Gastroesophageal sphincter (tissue), 4 donors: Measurements from ENCODE around the gene YPEL1. TPM values are rescaled to one million over a fixed set of nuclear protein-coding genes. Genes with fewer than 3 reads are reported as not detected.

Source experiments
- ATAC-seq: fragments of 150-250 bp; one replicate; pipeline ENCODE4 v1.9.1; 2016; ENCODE audit warnings: mild to moderate bottlenecking, moderate library complexity
- H3K27ac ChIP-seq, 4 donors: fragments of 200-600 bp; sonication (generic) in 3 of 4; 1 replicate in 3 of 4; 2 replicates in 1 of 4; pipeline ENCODE4 v1.5.1; 2016 to 2019
- H3K27me3 ChIP-seq: fragments of 200-600 bp; sonication (generic); one replicate; pipeline ENCODE4 v1.5.1; 2019
- H3K36me3 ChIP-seq, 2 donors: fragments of 200-600 bp; sonication (generic); one replicate each; pipeline ENCODE4 v1.5.1; 2019; ENCODE audit warnings: control low read depth in 1 of 2
- H3K4me1 ChIP-seq, 3 donors: fragments of 200-600 bp; sonication (generic); 1 replicate in 2 of 3; 2 replicates in 1 of 3; pipeline ENCODE4 v1.5.1; 2016 to 2019; ENCODE audit warnings: control low read depth in 2 of 3
- H3K4me3 ChIP-seq, 2 donors: fragments of 200-600 bp; sonication (generic); one replicate each; pipeline ENCODE4 v1.5.1; 2019; ENCODE audit warnings: mild to moderate bottlenecking in 1 of 2, moderate library complexity in 1 of 2
- H3K9me3 ChIP-seq, 3 donors: fragments of 200-600 bp; sonication (generic); one replicate each; pipeline ENCODE4 v1.5.1; 2017 to 2019; ENCODE audit warnings: control low read depth in 2 of 3
- EP300 ChIP-seq: sonication (generic); formaldehyde crosslinking; IDR thresholded peaks from one replicate; pipeline ENCODE4 v1.6.1; 2017; ENCODE audit warnings: antibody characterized with exemption, mild to moderate bottlenecking
- POLR2A ChIP-seq, 2 donors: fragments of 450-650 bp; IDR thresholded peaks; one replicate each; pipeline ENCODE4 v1.6.1; 2017; ENCODE audit warnings: antibody characterized with exemption in 2 of 2, mild to moderate bottlenecking in 2 of 2, moderate library complexity in 1 of 2
- POLR2AphosphoS5 ChIP-seq: sonication (generic); formaldehyde crosslinking; IDR thresholded peaks from one replicate; pipeline ENCODE4 v1.6.1; 2017; ENCODE audit warnings: antibody characterized with exemption
- WGBS, 2 donors: methylation state at CpG; one replicate each; pipeline ENCODE4 v1.1.5; 2018; ENCODE audit warnings: low coverage in 1 of 2; 5-methylcytosine and 5-hydroxymethylcytosine counted together
- total RNA-seq, 4 donors: library from RNA; depleted of rRNA; stranded (reverse); fragments of >200 nt; gene quantifications; one replicate each; pipeline ENCODE4 v1.1.0, GENCODE V29; 2016
- TF ChIP-seq, protein P1 (sequence below), 4 experiments: fragments of 200-600 bp in 2 of 4; fragments of 450-650 bp in 2 of 4; sonication (generic) in 1 of 4; IDR thresholded peaks; one replicate each; pipeline ENCODE4 v1.5.1; 2017 to 2019; ENCODE audit warnings: antibody characterized with exemption in 4 of 4, mild to moderate bottlenecking in 2 of 4, moderate library complexity in 2 of 4

The YPEL1 gene
- total RNA-seq, 4 donors from 2014 or later: 11.6 to 23.1 (median 15.8) TPM

GRCh38 chr22:21759646-21760376 is 24.2 kb upstream of the YPEL1 start:
- Histone ChIP-seq H3K4me3 (no peak overlapping the region), H3K36me3 (peaks cover 0 to 70% of the 10 kb centered on the region in 2 donors), H3K27me3 (no peaks in the 10 kb centered on the region), H3K27ac (no peak overlapping the region), H3K9me3 (no peaks in the 10 kb centered on the region), H3K4me1 (peaks cover 0 to 51% (median 8%) of the 10 kb centered on the region in 3 donors)
- no peak for ATAC-seq
- 72 to 81% methylated on average over 5 to 6 of the region's 8 CpGs for WGBS, 2 donors
- no peak for TF ChIP-seq POLR2AphosphoS5
- TF ChIP-seq EP300: no peak
- no peak for TF ChIP-seq POLR2A (IDR thresholded peaks at IDR 0.05)
- TF ChIP-seq, protein P1, sequence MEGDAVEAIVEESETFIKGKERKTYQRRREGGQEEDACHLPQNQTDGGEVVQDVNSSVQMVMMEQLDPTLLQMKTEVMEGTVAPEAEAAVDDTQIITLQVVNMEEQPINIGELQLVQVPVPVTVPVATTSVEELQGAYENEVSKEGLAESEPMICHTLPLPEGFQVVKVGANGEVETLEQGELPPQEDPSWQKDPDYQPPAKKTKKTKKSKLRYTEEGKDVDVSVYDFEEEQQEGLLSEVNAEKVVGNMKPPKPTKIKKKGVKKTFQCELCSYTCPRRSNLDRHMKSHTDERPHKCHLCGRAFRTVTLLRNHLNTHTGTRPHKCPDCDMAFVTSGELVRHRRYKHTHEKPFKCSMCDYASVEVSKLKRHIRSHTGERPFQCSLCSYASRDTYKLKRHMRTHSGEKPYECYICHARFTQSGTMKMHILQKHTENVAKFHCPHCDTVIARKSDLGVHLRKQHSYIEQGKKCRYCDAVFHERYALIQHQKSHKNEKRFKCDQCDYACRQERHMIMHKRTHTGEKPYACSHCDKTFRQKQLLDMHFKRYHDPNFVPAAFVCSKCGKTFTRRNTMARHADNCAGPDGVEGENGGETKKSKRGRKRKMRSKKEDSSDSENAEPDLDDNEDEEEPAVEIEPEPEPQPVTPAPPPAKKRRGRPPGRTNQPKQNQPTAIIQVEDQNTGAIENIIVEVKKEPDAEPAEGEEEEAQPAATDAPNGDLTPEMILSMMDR (IDR thresholded peaks at IDR 0.05): no peak

DNA sequence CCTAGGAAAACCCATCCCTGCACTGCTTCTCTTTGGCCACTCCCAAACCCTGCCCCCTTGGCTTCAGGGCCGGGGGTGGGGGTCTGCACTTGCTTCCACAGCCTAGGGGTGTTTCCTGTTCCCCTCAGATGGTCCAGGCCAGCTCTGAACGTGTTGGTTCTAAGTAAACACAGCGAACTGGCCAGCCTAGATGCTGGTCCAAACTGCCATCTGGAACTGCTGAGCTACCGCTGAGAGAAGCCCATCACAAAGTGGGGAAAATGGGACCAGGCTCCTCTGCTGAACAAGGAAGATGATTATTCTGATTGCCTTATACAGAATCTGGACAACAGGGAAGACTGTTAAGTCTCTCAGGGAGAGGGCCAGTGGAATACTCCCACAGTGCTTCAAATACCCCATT is 23.5 kb upstream of the YPEL1 start:
- WGBS, 2 donors: no CpG with 5 or more reads among the region's 4 CpGs
- Histone ChIP-seq H3K27ac (no peak overlapping the region), H3K4me1 (peaks cover 0 to 52% (median 15%) of the 10 kb centered on the region in 3 donors), H3K36me3 (peaks cover 0 to 63% of the 10 kb centered on the region in 2 donors), H3K9me3 (no peaks in the 10 kb centered on the region), H3K27me3 (no peaks in the 10 kb centered on the region), H3K4me3 (no peak overlapping the region)
- no peak for ATAC-seq
- TF ChIP-seq EP300 (no peak), POLR2A (IDR thresholded peaks at IDR 0.05) (no peak), POLR2AphosphoS5 (no peak)

- TF ChIP-seq, protein P1 (IDR thresholded peaks at IDR 0.05): no peak
- TF ChIP-seq POLR2A (IDR thresholded peaks at IDR 0.05): no peak
- WGBS, 2 donors: 91 to 93% methylated on average over 12 to 18 of the region's 21 CpGs
- H3K4me3 ChIP-seq: no peak overlapping the region
- H3K36me3 ChIP-seq: peaks cover 0 to 56% of the 10 kb centered on the region in 2 donors
- H3K27me3 ChIP-seq: no peaks in the 10 kb centered on the region
- H3K27ac ChIP-seq: no peak overlapping the region
- H3K4me1 ChIP-seq: peaks cover 0 to 52% (median 16%) of the 10 kb centered on the region in 3 donors
- ATAC-seq: no peak
- H3K9me3 ChIP-seq: no peaks in the 10 kb centered on the region
Measured at GRCh38 chr22:21758091-21758864, 22.7 kb upstream of the YPEL1 start.

- Histone ChIP-seq H3K4me1 (peaks cover 0 to 29% (median 16%) of the 10 kb centered on the region in 3 donors), H3K27ac (peak overlapping the region in 1 of 4 donors; percentile 54), H3K4me3 (no peak overlapping the region), H3K9me3 (no peaks in the 10 kb centered on the region), H3K27me3 (no peaks in the 10 kb centered on the region), H3K36me3 (peaks cover 0 to 35% of the 10 kb centered on the region in 2 donors)
- ATAC-seq: peak; percentile 39
- no peak for TF ChIP-seq POLR2AphosphoS5
- TF ChIP-seq, protein P1 (IDR thresholded peaks at IDR 0.05): no peak
- WGBS, 2 donors: 30 to 37% methylated on average over 5 of the region's 5 CpGs
Measured at GRCh38 chr22:21755851-21756284, 20.3 kb upstream of the YPEL1 start.

DNA sequence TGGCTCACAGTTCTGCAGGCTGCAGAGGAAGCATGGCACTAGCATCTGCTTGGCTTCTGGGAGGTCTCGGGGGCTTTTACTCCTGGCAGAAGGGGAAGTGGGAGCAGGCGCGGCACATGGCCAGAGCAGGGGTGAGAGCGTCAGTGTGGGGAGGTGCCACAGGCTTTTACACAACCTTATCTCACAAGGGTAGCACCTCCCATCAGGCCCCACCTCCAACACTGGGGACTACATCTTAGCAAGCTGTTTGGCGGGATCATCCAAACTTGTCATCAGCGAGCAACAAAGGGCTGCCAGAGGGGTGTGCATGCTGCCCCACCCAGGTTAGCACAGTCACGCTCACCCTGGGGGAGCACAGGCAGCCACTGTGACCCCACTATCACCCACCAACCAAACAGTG is 18.9 kb upstream of the YPEL1 start:
- Histone ChIP-seq H3K9me3 (no peaks in the 10 kb centered on the region), H3K27me3 (no peaks in the 10 kb centered on the region), H3K4me1 (peaks cover 0 to 29% (median 16%) of the 10 kb centered on the region in 3 donors), H3K36me3 (peaks cover 0 to 32% of the 10 kb centered on the region in 2 donors), H3K4me3 (no peak overlapping the region), H3K27ac (peak overlapping the region in 3 of 4 donors; percentile 34 to 54 (median 46))
- ATAC-seq: peak; percentile 64
- WGBS, 2 donors: 22% methylated on average over 7 of the region's 7 CpGs; no CpG with 5 or more reads in 1 of the 2 donors
- TF ChIP-seq POLR2A (IDR thresholded peaks at IDR 0.05) (no peak), POLR2AphosphoS5 (no peak), EP300 (no peak)
- TF ChIP-seq, protein P1 (IDR thresholded peaks at IDR 0.05): no peak
